GM18907 (cell line): ENCODE data around the gene WT1.
"Not testable (repeated sequence)": the region's sequence is repeated elsewhere in the genome, so short reads cannot be mapped to it uniquely, and the experiment has no call there.

Source experiments
- ATAC-seq: cut with Tn5 transposase; IDR thresholded peaks from one replicate; pipeline ENCODE4 v1.9.1; 2021; ENCODE audit warnings: mild to moderate bottlenecking, moderate library complexity; ENCODE audit not compliant: unreplicated experiment

WT1 gene

GRCh38 chr11:32435511-32435941 lies at the start of gene WT1:
TSS of gene WT1 (minus strand) at chr11:32435539.
- ATAC-seq, result no peak

- ATAC-seq, result no peak
These were observed 44.0 kb upstream of the WT1 start for GRCh38 chr11:32479291-32479690.

- ATAC-seq, result no peak
These were observed 43.0 kb upstream of the WT1 start for GRCh38 chr11:32478277-32478731.

- ATAC-seq, result no peak
These were observed 38.1 kb upstream of the WT1 start for GRCh38 chr11:32473282-32473909.

- no peak for ATAC-seq
These were observed 36.9 kb upstream of the WT1 start for GRCh38 chr11:32472226-32472625.

GRCh38 chr11:32471544-32471943 lies 36.2 kb upstream of the WT1 start:
- ATAC-seq, result not testable (repeated sequence)

GRCh38 chr11:32469791-32470190 lies 34.5 kb upstream of the WT1 start:
- ATAC-seq, result no peak

- no peak for ATAC-seq
These were observed 31.1 kb upstream of the WT1 start for GRCh38 chr11:32466279-32466915.

- no peak for ATAC-seq
These were observed 28.7 kb upstream of the WT1 start for GRCh38 chr11:32464078-32464477.

GRCh38 chr11:32462011-32462690 lies 26.8 kb upstream of the WT1 start:
- ATAC-seq, result no peak

- no peak for ATAC-seq
These were observed 21.5 kb upstream of the WT1 start for GRCh38 chr11:32456864-32457263.

GRCh38 chr11:32454993-32455392 lies 19.7 kb upstream of the WT1 start:
- no peak for ATAC-seq

- ATAC-seq, result no peak
These were observed 16.5 kb upstream of the WT1 start for GRCh38 chr11:32451808-32452207.

GRCh38 chr11:32450372-32450771 lies 15.0 kb upstream of the WT1 start:
- no peak for ATAC-seq

- no peak for ATAC-seq
These were observed 12.9 kb upstream of the WT1 start for GRCh38 chr11:32448232-32448631.

GRCh38 chr11:32447252-32447651 lies 11.9 kb upstream of the WT1 start:
- no peak for ATAC-seq

GRCh38 chr11:32446227-32446626 lies 10.9 kb upstream of the WT1 start:
- ATAC-seq, result no peak

- no peak for ATAC-seq
These were observed 8.8 kb upstream of the WT1 start for GRCh38 chr11:32444186-32444585.

- ATAC-seq, result no peak
These were observed 5.6 kb upstream of the WT1 start for GRCh38 chr11:32440916-32441315.

GRCh38 chr11:32440312-32440908 lies 5.1 kb upstream of the WT1 start:
- no peak for ATAC-seq

- no peak for ATAC-seq
These were observed 4.3 kb upstream of the WT1 start for GRCh38 chr11:32439501-32440210.
